H1 (cell line): Measurements from ENCODE around the gene S100G. TPM values are rescaled to one million over a fixed set of nuclear protein-coding genes. Genes with fewer than 3 reads are reported as not detected.

ENCODE experiments used
- CTCF ChIA-PET: fragments of 300-600 bp; sonication (Branson Sonifier 250); formaldehyde crosslinking; loops from one replicate; lab custom pipeline; 2021; ENCODE audit not compliant: partially characterized antibody; lab: Charles Lee
- POLR2A ChIA-PET: fragments of 300-600 bp; sonication (Branson Sonifier 250); formaldehyde crosslinking; loops from one replicate; lab custom pipeline; 2021; ENCODE audit warnings: inconsistent platforms; ENCODE audit not compliant: partially characterized antibody; lab: Charles Lee
- DNase-seq, 2 experiments: peaks; one replicate each; pipeline versions ENCODE4 v3.0.0 to v3.0.0-alpha.2; 2010 to 2022; ENCODE audit warnings: low spot score in 2 of 2, low read depth in 1 of 2, mixed read lengths in 1 of 2
- FAIRE-seq: peaks from 2 replicates; lab custom pipeline; 2011; peaks lifted over from hg19 to GRCh38; lab: Jason Lieb, UNC
- H2AFZ ChIP-seq: 2 replicates; pipeline ENCODE4 v1.8.1; 2012; ENCODE audit warnings: low read length, inconsistent platforms
- H2AK5ac ChIP-seq: 2 replicates; pipeline ENCODE4 v1.6.1; 2013; ENCODE audit warnings: low read depth, low read length
- H2BK120ac ChIP-seq: replicated peaks from 2 replicates; pipeline ENCODE3; 2013; ENCODE audit warnings: low read depth, low read length, inconsistent platforms
- H2BK12ac ChIP-seq: 2 replicates; pipeline ENCODE4 v1.6.1; 2013; ENCODE audit warnings: low read depth, low read length
- H2BK15ac ChIP-seq: 2 replicates; pipeline ENCODE4 v1.6.1; 2013; ENCODE audit warnings: low read length
- H2BK20ac ChIP-seq: 2 replicates; pipeline ENCODE4 v1.6.1; 2013; ENCODE audit warnings: low read length
- H2BK5ac ChIP-seq: 2 replicates; pipeline ENCODE4 v1.6.1; 2013; ENCODE audit warnings: low read depth, low read length
- H3K14ac ChIP-seq: 2 replicates; pipeline ENCODE4 v1.6.1; 2013; ENCODE audit warnings: inconsistent platforms; ENCODE audit not compliant: insufficient read length
- H3K18ac ChIP-seq: 2 replicates; pipeline ENCODE4 v1.6.1; 2013; ENCODE audit warnings: low read length; ENCODE audit errors: extremely low read depth
- H3K23ac ChIP-seq: 2 replicates; pipeline ENCODE4 v1.6.1; 2013; ENCODE audit warnings: inconsistent platforms; ENCODE audit not compliant: insufficient read length
- H3K23me2 ChIP-seq: 2 replicates; pipeline ENCODE4 v1.6.1; 2013; ENCODE audit warnings: low read depth, low read length
- H3K27ac ChIP-seq: 2 replicates; pipeline ENCODE4 v1.6.1; 2011; ENCODE audit warnings: low read depth, low read length, inconsistent platforms
- H3K27me3 ChIP-seq, 4 experiments: replicated peaks in 1 of 4; 1 replicate in 1 of 4; 2 replicates in 3 of 4; pipeline versions ENCODE4 v1.6.1 to v1.8.1; 2011 to 2013; ENCODE audit warnings: low read length in 3 of 4, mild to moderate bottlenecking in 3 of 4, inconsistent platforms in 2 of 4, mixed read lengths in 2 of 4, moderate library complexity in 1 of 4; ENCODE audit not compliant: control insufficient read depth in 3 of 4, insufficient read depth in 3 of 4; ENCODE audit errors: extremely low read depth in 1 of 4
- H3K36me3 ChIP-seq, 4 experiments: 2 replicates each; pipeline versions ENCODE4 v1.6.1 to v1.8.1; 2011 to 2013; ENCODE audit warnings: mild to moderate bottlenecking in 4 of 4, low read length in 3 of 4, moderate library complexity in 2 of 4, control low read depth in 1 of 4, inconsistent platforms in 1 of 4; ENCODE audit not compliant: insufficient read depth in 4 of 4, control insufficient read depth in 2 of 4
- H3K4ac ChIP-seq: replicated peaks from 2 replicates; pipeline ENCODE3; 2013; ENCODE audit warnings: low read length, low read depth, mixed read lengths, inconsistent platforms; ENCODE audit not compliant: insufficient read length
- H3K4me1 ChIP-seq, 4 experiments: replicated peaks in 1 of 4; 1 replicate in 1 of 4; 2 replicates in 3 of 4; pipeline versions ENCODE4 v1.6.1 to v1.8.1; 2011 to 2013; ENCODE audit warnings: low read length in 3 of 4, inconsistent platforms in 2 of 4, mixed read lengths in 1 of 4; ENCODE audit not compliant: insufficient read depth in 4 of 4, control insufficient read depth in 3 of 4
- H3K4me2 ChIP-seq, 2 experiments: 2 replicates each; pipeline versions ENCODE4 v1.6.1 to v1.8.1; 2011 to 2013; ENCODE audit warnings: low read depth in 2 of 2, low read length in 2 of 2, control low read depth in 1 of 2, inconsistent platforms in 1 of 2, mild to moderate bottlenecking in 1 of 2; ENCODE audit not compliant: insufficient read depth in 1 of 2
- H3K4me3 ChIP-seq, 4 experiments: fragments of 200-600, 300-600 bp in 1 of 4; sonication (generic), shearing (Covaris generic), sonication (Bioruptor Twin) in 1 of 4; 2 replicates each; pipeline versions ENCODE4 v1.5.1 to v1.8.1; 2011 to 2016; ENCODE audit warnings: low read length in 4 of 4, low read depth in 3 of 4, control low read depth in 2 of 4, inconsistent platforms in 2 of 4, mild to moderate bottlenecking in 2 of 4, mixed read lengths in 1 of 4, moderate library complexity in 1 of 4; ENCODE audit not compliant: insufficient read depth in 2 of 4; ENCODE audit errors: extremely low read depth in 1 of 4
- H3K56ac ChIP-seq: replicated peaks from 2 replicates; pipeline ENCODE3; 2013; ENCODE audit warnings: low read depth, mild to moderate bottlenecking, mixed read lengths, low read length, inconsistent platforms; ENCODE audit not compliant: insufficient read length
- H3K79me1 ChIP-seq: 2 replicates; pipeline ENCODE4 v1.6.1; 2013; ENCODE audit warnings: low read depth, low read length, control low read depth
- H3K79me2 ChIP-seq, 2 experiments: 2 replicates each; pipeline versions ENCODE4 v1.6.1 to v1.8.1; 2012 to 2013; ENCODE audit warnings: low read length in 2 of 2, mild to moderate bottlenecking in 2 of 2, inconsistent platforms in 1 of 2; ENCODE audit not compliant: insufficient read depth in 2 of 2, control insufficient read depth in 1 of 2
- H3K9ac ChIP-seq, 4 experiments: replicated peaks in 1 of 4; 1 replicate in 1 of 4; 2 replicates in 3 of 4; pipeline versions ENCODE4 v1.6.1 to v1.8.1; 2011 to 2013; ENCODE audit warnings: low read depth in 3 of 4, low read length in 3 of 4, control low read depth in 2 of 4, mild to moderate bottlenecking in 2 of 4, moderate library complexity in 2 of 4, inconsistent platforms in 1 of 4; ENCODE audit errors: extremely low read depth in 1 of 4
- H3K9me3 ChIP-seq, 2 experiments: 2 replicates each; pipeline versions ENCODE4 v1.6.1 to v1.8.1; 2012 to 2013; ENCODE audit warnings: mild to moderate bottlenecking in 2 of 2, moderate library complexity in 2 of 2, control low read depth in 1 of 2, inconsistent platforms in 1 of 2, low read depth in 1 of 2, low read length in 1 of 2, mixed read lengths in 1 of 2; ENCODE audit not compliant: insufficient read depth in 2 of 2
- H4K20me1 ChIP-seq, 2 experiments: replicated peaks in 1 of 2; 2 replicates each; pipeline versions ENCODE3 to v1.8.1; 2011 to 2013; ENCODE audit warnings: inconsistent platforms in 2 of 2, low read length in 2 of 2, mild to moderate bottlenecking in 1 of 2; ENCODE audit not compliant: insufficient read depth in 2 of 2, control insufficient read depth in 1 of 2
- H4K5ac ChIP-seq: 2 replicates; pipeline ENCODE4 v1.6.1; 2013; ENCODE audit warnings: low read length, low read depth, mixed read lengths, inconsistent platforms; ENCODE audit not compliant: insufficient read length
- H4K8ac ChIP-seq: 2 replicates; pipeline ENCODE4 v1.8.0; 2013; ENCODE audit warnings: mild to moderate bottlenecking, moderate library complexity, low read length, inconsistent platforms; ENCODE audit not compliant: insufficient read depth; ENCODE audit errors: extremely low read depth
- H4K91ac ChIP-seq: replicated peaks from 2 replicates; pipeline ENCODE3; 2013; ENCODE audit warnings: low read length, mixed read lengths, inconsistent platforms; ENCODE audit not compliant: insufficient read length
- ATF2 ChIP-seq: IDR thresholded peaks from 2 replicates; pipeline ENCODE4 v1.6.1; 2012; ENCODE audit warnings: low read length, inconsistent platforms
- CHD1 ChIP-seq: IDR thresholded peaks from 2 replicates; pipeline ENCODE4 v1.6.1; 2012; ENCODE audit warnings: low read depth, low read length, improper control_type of control experiment
- EGR1 ChIP-seq: IDR thresholded peaks from 2 replicates; pipeline ENCODE4 v1.6.1; 2011; ENCODE audit warnings: low read depth, low read length, borderline replicate concordance
- EP300 ChIP-seq, 2 experiments: IDR thresholded peaks; 1 replicate in 1 of 2; 2 replicates in 1 of 2; pipeline ENCODE4 v1.6.1; 2011 to 2012; ENCODE audit warnings: low read depth in 2 of 2, low read length in 2 of 2, mild to moderate bottlenecking in 2 of 2, borderline replicate concordance in 1 of 2, inconsistent platforms in 1 of 2, moderate library complexity in 1 of 2
- EZH2 ChIP-seq: fragments of 200-600 bp; sonication (generic); IDR thresholded peaks from 2 replicates; pipeline ENCODE4 v1.7.1; 2012; ENCODE audit warnings: low read depth, mild to moderate bottlenecking, moderate library complexity, low read length, inconsistent platforms; ENCODE audit not compliant: severe bottlenecking
- HDAC2 ChIP-seq, 2 experiments: fragments of 300-600 bp in 1 of 2; sonication (generic) in 1 of 2; IDR thresholded peaks; 2 replicates each; pipeline ENCODE4 v1.6.1; 2011 to 2012; ENCODE audit warnings: low read depth in 2 of 2, low read length in 2 of 2, mild to moderate bottlenecking in 2 of 2, moderate library complexity in 2 of 2, borderline replicate concordance in 1 of 2, inconsistent platforms in 1 of 2
- KDM5A ChIP-seq: fragments of 200-600 bp; IDR thresholded peaks from 2 replicates; pipeline ENCODE4 v1.7.1; 2012; ENCODE audit warnings: mild to moderate bottlenecking, low read length, inconsistent platforms, mixed read lengths
- NRF1 ChIP-seq: IDR thresholded peaks from 2 replicates; pipeline ENCODE4 v1.6.1; 2011; ENCODE audit warnings: mild to moderate bottlenecking, low read depth, low read length, improper control_type of control experiment
- RFX5 ChIP-seq: IDR thresholded peaks from 2 replicates; pipeline ENCODE4 v1.6.1; 2011; ENCODE audit warnings: low read depth, low read length, improper control_type of control experiment, borderline replicate concordance
- SIN3A ChIP-seq, 2 experiments: IDR thresholded peaks in 1 of 2; conservative IDR thresholded peaks in 1 of 2; 2 replicates each; pipeline ENCODE4 v1.6.1; 2011 to 2012; ENCODE audit warnings: low read length in 2 of 2, improper control_type of control experiment in 1 of 2, low read depth in 1 of 2, mild to moderate bottlenecking in 1 of 2
- TAF1 ChIP-seq: IDR thresholded peaks from 2 replicates; pipeline ENCODE4 v1.6.1; 2011; ENCODE audit warnings: mild to moderate bottlenecking, low read depth, low read length
- TEAD4 ChIP-seq: IDR thresholded peaks from 2 replicates; pipeline ENCODE4 v1.6.1; 2012; ENCODE audit warnings: low read depth, low read length, inconsistent platforms, mixed read lengths
- WGBS, 2 experiments: shearing (Covaris generic) in 1 of 2; methylation state at CpG; one replicate each; pipeline versions ENCODE4 v1.1.6 to v1.1.7; 2013 to 2015; ENCODE audit warnings: low lambda C conversion rate in 2 of 2, mixed read lengths in 2 of 2, inconsistent platforms in 1 of 2, low coverage in 1 of 2, missing lambda C conversion rate in 1 of 2; ENCODE audit not compliant: insufficient replicate concordance in 2 of 2, insufficient coverage in 1 of 2, insufficient read length in 1 of 2; ENCODE audit errors: extremely low coverage in 1 of 2, missing lambda C conversion rate in 1 of 2; 5-methylcytosine and 5-hydroxymethylcytosine counted together
- polyA plus RNA-seq, 7 experiments: library from polyadenylated mRNA; depleted of rRNA in 3 of 7; stranded (reverse) in 5 of 7; unstranded in 2 of 7; fragments of >200 nt in 5 of 7; fragments of 200-250 nt in 2 of 7; gene quantifications; 1 replicate in 5 of 7; 2 replicates in 1 of 7; 4 replicates in 1 of 7; pipeline versions ENCODE4 v1.2.1 to v1.2.3, GENCODE V29; 2011 to 2013; ENCODE audit warnings: missing spikeins in 2 of 7, mixed read lengths in 2 of 7
- total RNA-seq: library from RNA; stranded (reverse); fragmentation: NEBNext Ultra II Directional; extraction: Animal tissue kit (Norgen Biotek cat#: 25700); gene quantifications from 2 replicates; pipeline ENCODE4 v1.2.1, GENCODE V29; 2021

The S100G gene
- total and polyA plus RNA-seq, 2 of the 8 experiments (the other 6 are each of a cell fraction or from before 2014, with no cell fraction given), result not detected

- no peak overlapping the region for H2BK5ac ChIP-seq
- H3K4me1 ChIP-seq, result no peaks in the 10 kb centered on the region
- H3K14ac ChIP-seq, result no peak overlapping the region
- H2AK5ac ChIP-seq, result no peak overlapping the region
- no peaks in the 10 kb centered on the region for H3K9me3 ChIP-seq
- no peak overlapping the region for H2BK15ac ChIP-seq
- no peak overlapping the region for H2BK20ac ChIP-seq
- H2BK120ac ChIP-seq, result no peak overlapping the region
- FAIRE-seq (no peak), DNase-seq (no peak)
- no peak overlapping the region for H3K4ac ChIP-seq
- peaks cover 11 to 48% (median 29%) of the 10 kb centered on the region in 4 experiments; a peak in 6 of 8 replicates for H3K36me3 ChIP-seq
- no peaks in the 10 kb centered on the region for H3K79me2 ChIP-seq
- POLR2A ChIA-PET, result interaction anchor here (0.6 kb wide), 1 partner anchor 591 kb away, joined by 4 read pairs; no protein-coding TSS in a partner anchor
- H3K79me1 ChIP-seq, result no peaks in the 10 kb centered on the region
- no peaks in the 10 kb centered on the region for H3K27me3 ChIP-seq
- no peak overlapping the region for H2AFZ ChIP-seq
- H3K23me2 ChIP-seq, result no peaks in the 10 kb centered on the region
- CTCF ChIA-PET, result no interaction called here
- no peak overlapping the region for H3K4me2 ChIP-seq
- no peak overlapping the region for H3K4me3 ChIP-seq
- no peak overlapping the region for H3K9ac ChIP-seq
- no peak overlapping the region for H3K23ac ChIP-seq
- H4K8ac ChIP-seq, result no peak overlapping the region
- no peak overlapping the region for H3K27ac ChIP-seq
- no peak overlapping the region for H4K5ac ChIP-seq
- no peak overlapping the region for H4K91ac ChIP-seq
- no peaks in the 10 kb centered on the region for H4K20me1 ChIP-seq
- H3K18ac ChIP-seq, result no peak overlapping the region
- no peak overlapping the region for H3K56ac ChIP-seq
- WGBS, 2 experiments, result 100% methylated on average over 2 of the region's 3 CpGs; no CpG with 5 or more reads in 1 of the 2 experiments
- H2BK12ac ChIP-seq, result no peak overlapping the region
- TF ChIP-seq CHD1 (no peak), ATF2 (no peak), RFX5 (no peak), EGR1 (no peak), EP300 (IDR thresholded peaks at IDR 0.05; ENCODE audit: borderline replicate concordance in 1 of 2, low read depth in 2 of 2, low read length in 2 of 2) (no peak), KDM5A (no peak), EZH2 (no peak), HDAC2 (IDR thresholded peaks at IDR 0.05; ENCODE audit: borderline replicate concordance in 1 of 2, low read depth in 2 of 2, low read length in 2 of 2) (no peak), NRF1 (no peak), SIN3A (conservative IDR thresholded peaks at IDR 0.05 in 1 of 2, IDR thresholded peaks at IDR 0.05 in 1 of 2; ENCODE audit: low read depth in 1 of 2, low read length in 2 of 2) (no peak), TEAD4 (no peak), TAF1 (no peak)
Observed at GRCh38 chrX:16687514-16687913, 37.6 kb downstream of the S100G start.
